Mesangial cell (primary cell): Measurements from ENCODE around the gene HHAT. TPM values are rescaled to one million over a fixed set of nuclear protein-coding genes. Genes with fewer than 3 reads are reported as not detected.

Source experiments
- total RNA-seq: library from RNA; depleted of rRNA; stranded (reverse); fragments of >200 nt; gene quantifications from 2 replicates; pipeline ENCODE4 v1.2.3, GENCODE V29; 2015

The HHAT gene
- 18.3 and 27.6 TPM in 2 replicates for total RNA-seq

GRCh38 chr1:210328746-210329503 lies at the start of gene HHAT:
Gene HHAT (plus strand): TSS chr1:210328902. CDS start chr1:210348976, 20,074 bp downstream.

Other genes with a start within 250 kb of the HHAT start
- 9.8 and 14.7 TPM in 2 replicates for gene SERTAD4, start 96.1 kb upstream of the HHAT start, total RNA-seq